HepG2 (cell line): ENCODE results near the gene NDC1. TPM values are rescaled to one million over a fixed set of nuclear protein-coding genes. Genes with fewer than 3 reads are reported as not detected.

ENCODE experiments used
- BATF2 ChIP-seq: sonication (generic); formaldehyde crosslinking; IDR thresholded peaks from 2 replicates; pipeline ENCODE4 v1.8.0; 2022; ENCODE audit warnings: mild to moderate bottlenecking, missing genetic modification reagents, moderate library complexity
- BORCS8-MEF2B ChIP-seq: sonication (generic); formaldehyde crosslinking; IDR thresholded peaks from 2 replicates; pipeline ENCODE4 v1.8.0; 2022; ENCODE audit warnings: mild to moderate bottlenecking, missing genetic modification reagents
- IRF2 ChIP-seq: IDR thresholded peaks from 2 replicates; pipeline ENCODE4 v1.6.1; 2018; ENCODE audit warnings: missing genetic modification reagents, missing compliant biosample characterization
- NFAT5 ChIP-seq: sonication (generic); formaldehyde crosslinking; IDR thresholded peaks from 2 replicates; pipeline ENCODE4 v1.4.0; 2020; ENCODE audit warnings: missing genetic modification reagents
- TFAP4 ChIP-seq: sonication (generic); IDR thresholded peaks from 2 replicates; pipeline ENCODE4 v1.6.1; 2016; ENCODE audit warnings: low read depth, borderline replicate concordance
- ZBTB46 ChIP-seq: sonication (generic); formaldehyde crosslinking; IDR thresholded peaks from 2 replicates; pipeline ENCODE4 v1.4.0; 2020; ENCODE audit warnings: mild to moderate bottlenecking, missing genetic modification reagents, borderline replicate concordance
- polyA plus RNA-seq, 8 experiments: library from polyadenylated mRNA; depleted of rRNA in 3 of 8; stranded (reverse) in 7 of 8; unstranded in 1 of 8; fragments of >200 nt; fragmentation: Illumina TruSeq in 4 of 8; extraction: Trizol in 4 of 8; gene quantifications; 2 replicates each; pipeline versions ENCODE4 v1.2.1 to v1.2.3, GENCODE V29; 2011 to 2016; ENCODE audit warnings: low read depth in 4 of 8, missing spikeins in 1 of 8, mixed read lengths in 1 of 8; ENCODE audit not compliant: insufficient read depth in 1 of 8
- total RNA-seq, 5 experiments: library from RNA; depleted of rRNA; stranded (reverse); fragments of >200 nt; fragmentation: Illumina TruSeq; extraction: Trizol; gene quantifications; 2 replicates each; pipeline ENCODE4 v1.2.3, GENCODE V29; 2016; ENCODE audit warnings: low read depth in 1 of 5

Gene NDC1
- total and polyA plus RNA-seq, 2 of the 13 experiments (the other 11 are each of a cell fraction or from before 2014, with no cell fraction given), result 38.1 to 50.9 TPM

- TF ChIP-seq ZBTB46 (CRISPR knock-in tag) (no peak), TFAP4 (no peak), BORCS8-MEF2B (CRISPR knock-in tag) (no peak), BATF2 (CRISPR knock-in tag) (no peak), IRF2 (CRISPR knock-in tag) (no peak), NFAT5 (no peak)
- TF ChIP-seq, all 625 proteins: peak for 0
These were observed 104.6 kb downstream of the NDC1 start (continued) for GRCh38 chr1:53733447-53733931.
